ENCODE measurements around the gene THAP12. TPM values are rescaled to one million over a fixed set of nuclear protein-coding genes. Genes with fewer than 3 reads are reported as not detected.

THAP12 gene
- total and polyA plus RNA-seq, 2 donors (not counting 1 experiment from before 2014, with no cell fraction given): 16.8 to 55.6 TPM

- Mint-ChIP-seq H3K27ac (no peak overlapping the region), H3K4me3 (no peak overlapping the region), H3K27me3 (no peaks in the 10 kb centered on the region), H3K4me1 (peaks cover 28% of the 10 kb centered on the region), H3K9me3 (ENCODE audit: insufficient read depth) (no peaks in the 10 kb centered on the region)
- Histone ChIP-seq H3K9me3 (ENCODE audit: control extremely low read depth in 1 of 3, control insufficient read depth in 2 of 3, insufficient read depth in 1 of 3, low read length in 2 of 3) (no peaks in the 10 kb centered on the region), H4K20me1 (ENCODE audit: control insufficient read depth, insufficient read depth, low read length, poor library complexity, severe bottlenecking) (peaks cover 27% of the 10 kb centered on the region), H2AFZ (ENCODE audit: insufficient read depth, low read depth, low read length, poor library complexity, severe bottlenecking) (no peak overlapping the region), H3K9ac (ENCODE audit: low read length) (no peak overlapping the region), H3K4me3 (ENCODE audit: control extremely low read depth in 1 of 5, extremely low read depth in 1 of 5, insufficient read depth in 1 of 5, low read depth in 2 of 5, low read length in 4 of 5) (no peak overlapping the region), H3K79me2 (ENCODE audit: control insufficient read depth, insufficient read depth, low read length) (peaks cover 35% of the 10 kb centered on the region), H3K36me3 (replicated peaks in 1 of 2; ENCODE audit: control extremely low read depth in 1 of 2, control insufficient read depth in 1 of 2, extremely low read depth in 1 of 2, insufficient read depth in 2 of 2, low read length in 1 of 2) (peaks cover 0 to 13% of the 10 kb centered on the region in 2 experiments), H3K27ac (ENCODE audit: low read length in 2 of 2) (no peak overlapping the region), H3K4me2 (replicated peaks; ENCODE audit: low read depth, low read length, poor library complexity, severe bottlenecking) (no peak overlapping the region), H3K4me1 (ENCODE audit: control insufficient read depth in 2 of 2, insufficient read depth in 2 of 2, low read length in 2 of 2) (peaks cover 4 to 5% of the 10 kb centered on the region in 2 donors), H3K27me3 (replicated peaks in 1 of 4; ENCODE audit: control extremely low read depth in 1 of 4, control insufficient read depth in 3 of 4, insufficient read depth in 4 of 4, low read length in 3 of 4) (no peaks in the 10 kb centered on the region)
- WGBS (ENCODE audit: insufficient coverage): 94% methylated on average over 11 of the region's 16 CpGs
- DNase-seq: no peak
- ATAC-seq (ENCODE audit: low read depth): no peak
- ChIA-PET POLR2A (interaction anchor here (0.6 kb wide), 1 partner anchor 81 kb away, joined by 3 read pairs; no protein-coding TSS in a partner anchor), CTCF (interaction anchor here (0.6 to 0.8 kb wide), 2 partner anchors 45 to 784 kb away, joined by 4 to 5 read pairs; no protein-coding TSS in a partner anchor)
- intact Hi-C loops (cut with micrococcal nuclease): no loop called here
- no peak for TF ChIP-seq EZH2 (IDR thresholded peaks at IDR 0.05; ENCODE audit: borderline replicate concordance, insufficient read depth, low read depth, low read length, poor library complexity, severe bottlenecking)
- TF ChIP-seq, protein P1, sequence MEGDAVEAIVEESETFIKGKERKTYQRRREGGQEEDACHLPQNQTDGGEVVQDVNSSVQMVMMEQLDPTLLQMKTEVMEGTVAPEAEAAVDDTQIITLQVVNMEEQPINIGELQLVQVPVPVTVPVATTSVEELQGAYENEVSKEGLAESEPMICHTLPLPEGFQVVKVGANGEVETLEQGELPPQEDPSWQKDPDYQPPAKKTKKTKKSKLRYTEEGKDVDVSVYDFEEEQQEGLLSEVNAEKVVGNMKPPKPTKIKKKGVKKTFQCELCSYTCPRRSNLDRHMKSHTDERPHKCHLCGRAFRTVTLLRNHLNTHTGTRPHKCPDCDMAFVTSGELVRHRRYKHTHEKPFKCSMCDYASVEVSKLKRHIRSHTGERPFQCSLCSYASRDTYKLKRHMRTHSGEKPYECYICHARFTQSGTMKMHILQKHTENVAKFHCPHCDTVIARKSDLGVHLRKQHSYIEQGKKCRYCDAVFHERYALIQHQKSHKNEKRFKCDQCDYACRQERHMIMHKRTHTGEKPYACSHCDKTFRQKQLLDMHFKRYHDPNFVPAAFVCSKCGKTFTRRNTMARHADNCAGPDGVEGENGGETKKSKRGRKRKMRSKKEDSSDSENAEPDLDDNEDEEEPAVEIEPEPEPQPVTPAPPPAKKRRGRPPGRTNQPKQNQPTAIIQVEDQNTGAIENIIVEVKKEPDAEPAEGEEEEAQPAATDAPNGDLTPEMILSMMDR (IDR thresholded peaks at IDR 0.05): no peak
Measured at GRCh38 chr11:76365038-76365679, 15.8 kb downstream of the THAP12 start.

GRCh38 chr11:76362716-76363115, 18.2 kb downstream of the THAP12 start:
- peaks cover 15% of the 10 kb centered on the region for H3K79me2 ChIP-seq (ENCODE audit: control insufficient read depth, insufficient read depth, low read length)
- ATAC-seq (ENCODE audit: low read depth) (no peak), DNase-seq (no peak)
- peaks cover 4 to 5% of the 10 kb centered on the region in 2 donors for H3K4me1 ChIP-seq (ENCODE audit: control insufficient read depth in 2 of 2, insufficient read depth in 2 of 2, low read length in 2 of 2)
- peaks cover 1 to 19% of the 10 kb centered on the region in 2 experiments for H3K36me3 ChIP-seq (replicated peaks in 1 of 2; ENCODE audit: control extremely low read depth in 1 of 2, control insufficient read depth in 1 of 2, extremely low read depth in 1 of 2, insufficient read depth in 2 of 2, low read length in 1 of 2)
- no peak overlapping the region for H3K4me3 ChIP-seq (ENCODE audit: control extremely low read depth in 1 of 5, extremely low read depth in 1 of 5, insufficient read depth in 1 of 5, low read depth in 2 of 5, low read length in 4 of 5)
- CTCF ChIA-PET: no interaction called here
- H3K27me3 ChIP-seq (replicated peaks in 1 of 4; ENCODE audit: control extremely low read depth in 1 of 4, control insufficient read depth in 3 of 4, insufficient read depth in 4 of 4, low read length in 3 of 4): no peaks in the 10 kb centered on the region
- WGBS (ENCODE audit: insufficient coverage): 100% methylated on average over 3 of the region's 7 CpGs
- H3K4me2 ChIP-seq (replicated peaks; ENCODE audit: low read depth, low read length, poor library complexity, severe bottlenecking): no peak overlapping the region
- Mint-ChIP-seq H3K27me3 (no peaks in the 10 kb centered on the region), H3K27ac (no peak overlapping the region), H3K4me3 (no peak overlapping the region), H3K9me3 (ENCODE audit: insufficient read depth) (no peaks in the 10 kb centered on the region), H3K4me1 (peaks cover 12% of the 10 kb centered on the region)
- intact Hi-C loops (cut with micrococcal nuclease): no loop called here
- H3K9me3 ChIP-seq (ENCODE audit: control extremely low read depth in 1 of 3, control insufficient read depth in 2 of 3, insufficient read depth in 1 of 3, low read length in 2 of 3): no peaks in the 10 kb centered on the region
- POLR2A ChIA-PET: no interaction called here
- H2AFZ ChIP-seq (ENCODE audit: insufficient read depth, low read depth, low read length, poor library complexity, severe bottlenecking): no peak overlapping the region
- H3K27ac ChIP-seq (ENCODE audit: low read length in 2 of 2): no peak overlapping the region
- TF ChIP-seq, protein P1 (IDR thresholded peaks at IDR 0.05): no peak
- no peak for TF ChIP-seq EZH2 (IDR thresholded peaks at IDR 0.05; ENCODE audit: borderline replicate concordance, insufficient read depth, low read depth, low read length, poor library complexity, severe bottlenecking)
- no peak overlapping the region for H3K9ac ChIP-seq (ENCODE audit: low read length)
- peaks cover 12% of the 10 kb centered on the region for H4K20me1 ChIP-seq (ENCODE audit: control insufficient read depth, insufficient read depth, low read length, poor library complexity, severe bottlenecking)

Measured in B cell (primary cell).